ENCODE data around the gene TMEM79. TPM values are rescaled to one million over a fixed set of nuclear protein-coding genes. Genes with fewer than 3 reads are reported as not detected.

The TMEM79 gene
- total RNA-seq, 1 donor from 2014 or later = 3.9 TPM

Other genes with a start within 250 kb of the TMEM79 start
- gene UBQLN4, start 230.5 kb upstream of the TMEM79 start, total RNA-seq = 28.2 and 29.7 TPM in 2 replicates
- gene LAMTOR2, start 229.5 kb upstream of the TMEM79 start, total RNA-seq = 94.8 and 97.0 TPM in 2 replicates
- 17.8 and 47.5 TPM in 2 replicates for gene RAB25, start 223.2 kb upstream of the TMEM79 start, total RNA-seq
- gene MEX3A, start 201.9 kb upstream of the TMEM79 start, total RNA-seq = 14.8 and 19.0 TPM in 2 replicates
- gene LMNA, start 169.6 kb upstream of the TMEM79 start, total RNA-seq = 358 and 433 TPM in 2 replicates
- 1.4 and 3.5 TPM in 2 replicates for gene SEMA4A, start 130.7 kb upstream of the TMEM79 start, total RNA-seq
- 7.4 and 16.6 TPM in 2 replicates for gene SLC25A44, start 90.2 kb upstream of the TMEM79 start, total RNA-seq
- gene PMF1, start 71.3 kb upstream of the TMEM79 start, total RNA-seq = 112 and 131 TPM in 2 replicates
- 0.29 TPM in 1 of 2 replicates, not detected in the other for gene BGLAP, start 42.1 kb upstream of the TMEM79 start, total RNA-seq
- 1.4 and 1.5 TPM in 2 replicates for gene PAQR6, start 36.3 kb upstream of the TMEM79 start, total RNA-seq
- 77.4 and 96.9 TPM in 2 replicates for gene SMG5, start 1.5 kb upstream of the TMEM79 start, total RNA-seq
- gene GLMP, start 11.4 kb downstream of the TMEM79 start, total RNA-seq = 47.9 and 66.3 TPM in 2 replicates
- gene VHLL, start 15.0 kb downstream of the TMEM79 start, total RNA-seq = not detected in 2 replicates
- gene CCT3, start 54.0 kb downstream of the TMEM79 start, total RNA-seq = 358 and 726 TPM in 2 replicates
- gene TSACC, start 54.2 kb downstream of the TMEM79 start, total RNA-seq = 0.36 and 0.69 TPM in 2 replicates
- 0.14 TPM in 1 of 2 replicates, not detected in the other for gene RHBG, start 84.9 kb downstream of the TMEM79 start, total RNA-seq
- 10.6 and 10.7 TPM in 2 replicates for gene MEF2D, start 216.4 kb downstream of the TMEM79 start, total RNA-seq